DOHH2 (cell line): ENCODE results near the gene CPED1.

Experiments
- H3F3A ChIP-seq: fragments of 200-600 bp; sonication (generic), shearing (Covaris generic); 2 replicates; pipeline ENCODE4 v1.6.0; 2016; ENCODE audit warnings: antibody characterized with exemption, mild to moderate bottlenecking; ENCODE audit not compliant: control insufficient read depth, insufficient read depth
- H3K27ac ChIP-seq: fragments of 200-600 bp; sonication (generic); 2 replicates; pipeline ENCODE4 v1.5.1; 2014; ENCODE audit warnings: low read depth, mild to moderate bottlenecking, low read length, moderate library complexity
- H3K27me3 ChIP-seq: fragments of 200-600 bp; sonication (generic); 2 replicates; pipeline ENCODE4 v1.6.1; 2014; ENCODE audit warnings: mild to moderate bottlenecking, low read length, mixed read lengths; ENCODE audit not compliant: control insufficient read depth
- H3K36me3 ChIP-seq: fragments of 200-600 bp; sonication (generic); 2 replicates; pipeline ENCODE4 v1.6.1; 2014; ENCODE audit warnings: mild to moderate bottlenecking, low read length, moderate library complexity, mixed read lengths; ENCODE audit not compliant: control insufficient read depth
- H3K4me1 ChIP-seq: fragments of 200-600 bp; sonication (generic); 2 replicates; pipeline ENCODE4 v1.6.1; 2014; ENCODE audit warnings: mild to moderate bottlenecking, low read length, mixed read lengths; ENCODE audit not compliant: control insufficient read depth
- H3K4me2 ChIP-seq: fragments of 200-600 bp; sonication (generic); 2 replicates; pipeline ENCODE4 v1.6.0; 2014; ENCODE audit warnings: mild to moderate bottlenecking, low read length, moderate library complexity
- H3K4me3 ChIP-seq: fragments of 200-600 bp; sonication (generic); 2 replicates; pipeline ENCODE4 v1.5.1; 2014; ENCODE audit warnings: mild to moderate bottlenecking, low read length, mixed read lengths
- H3K79me2 ChIP-seq: fragments of 200-600 bp; sonication (generic); 2 replicates; pipeline ENCODE4 v1.6.1; 2014; ENCODE audit warnings: mild to moderate bottlenecking, low read length, mixed read lengths; ENCODE audit not compliant: control insufficient read depth
- H3K9me2 ChIP-seq: fragments of 200-600 bp; sonication (generic); replicated peaks from 2 replicates; pipeline ENCODE4 v1.6.1; 2014; ENCODE audit warnings: mild to moderate bottlenecking, low read length, mixed read lengths; ENCODE audit not compliant: control insufficient read depth
- H3K9me3 ChIP-seq: fragments of 200-600 bp; sonication (generic); 2 replicates; pipeline ENCODE4 v1.6.1; 2014; ENCODE audit warnings: antibody characterized with exemption, low read length, mixed read lengths; ENCODE audit not compliant: control insufficient read depth, insufficient read depth
- H4K20me1 ChIP-seq: fragments of 200-600 bp; sonication (generic); 2 replicates; pipeline ENCODE4 v1.6.0; 2014; ENCODE audit warnings: low read depth, mild to moderate bottlenecking, antibody characterized with exemption, low read length, moderate library complexity; ENCODE audit not compliant: control insufficient read depth, insufficient read depth
- CTCF ChIP-seq: fragments of 200-600 bp; sonication (generic); IDR thresholded peaks from one replicate; pipeline ENCODE4 v1.5.1; 2014; ENCODE audit warnings: antibody characterized with exemption, mild to moderate bottlenecking, low read depth, low read length; ENCODE audit not compliant: poor library complexity, severe bottlenecking
- EZH2phosphoT487 ChIP-seq: fragments of 200-600 bp; sonication (generic); IDR thresholded peaks from 2 replicates; pipeline ENCODE4 v1.6.1; 2017; ENCODE audit warnings: borderline replicate concordance, mild to moderate bottlenecking, antibody characterized with exemption, low read length, moderate library complexity, mixed read lengths

Gene CPED1

GRCh38 chr7:120987280-120987679 lies 1.2 kb upstream of the CPED1 start:
- Histone ChIP-seq H3K4me3 (no peak overlapping the region), H3K27ac (no peak overlapping the region), H4K20me1 (no peaks in the 10 kb centered on the region), H3K9me3 (no peaks in the 10 kb centered on the region), H3K79me2 (no peaks in the 10 kb centered on the region), H3K4me1 (peaks cover 27% of the 10 kb centered on the region), H3F3A (no peaks in the 10 kb centered on the region), H3K36me3 (no peaks in the 10 kb centered on the region), H3K9me2 (no peaks in the 10 kb centered on the region), H3K27me3 (peaks cover 45% of the 10 kb centered on the region), H3K4me2 (peak overlapping the region; percentile 83; the same call in 1 of the 2 replicates)
- TF ChIP-seq EZH2phosphoT487 (no peak), CTCF (no peak)

- peak; percentile 99 for TF ChIP-seq CTCF
- peak; percentile 27; the same call in 1 of the 2 replicates for TF ChIP-seq EZH2phosphoT487
- Histone ChIP-seq H3K27ac (no peak overlapping the region), H3K79me2 (no peaks in the 10 kb centered on the region), H3K4me2 (peak overlapping the region; percentile 83), H3K4me3 (peak overlapping the region; percentile 66), H3K36me3 (no peaks in the 10 kb centered on the region), H3F3A (no peaks in the 10 kb centered on the region), H3K4me1 (peaks cover 27% of the 10 kb centered on the region), H4K20me1 (no peaks in the 10 kb centered on the region), H3K27me3 (peaks cover 45% of the 10 kb centered on the region), H3K9me3 (no peaks in the 10 kb centered on the region), H3K9me2 (no peaks in the 10 kb centered on the region)
Measured at GRCh38 chr7:120987683-120988590, 574 bp upstream of the CPED1 start.

DNA sequence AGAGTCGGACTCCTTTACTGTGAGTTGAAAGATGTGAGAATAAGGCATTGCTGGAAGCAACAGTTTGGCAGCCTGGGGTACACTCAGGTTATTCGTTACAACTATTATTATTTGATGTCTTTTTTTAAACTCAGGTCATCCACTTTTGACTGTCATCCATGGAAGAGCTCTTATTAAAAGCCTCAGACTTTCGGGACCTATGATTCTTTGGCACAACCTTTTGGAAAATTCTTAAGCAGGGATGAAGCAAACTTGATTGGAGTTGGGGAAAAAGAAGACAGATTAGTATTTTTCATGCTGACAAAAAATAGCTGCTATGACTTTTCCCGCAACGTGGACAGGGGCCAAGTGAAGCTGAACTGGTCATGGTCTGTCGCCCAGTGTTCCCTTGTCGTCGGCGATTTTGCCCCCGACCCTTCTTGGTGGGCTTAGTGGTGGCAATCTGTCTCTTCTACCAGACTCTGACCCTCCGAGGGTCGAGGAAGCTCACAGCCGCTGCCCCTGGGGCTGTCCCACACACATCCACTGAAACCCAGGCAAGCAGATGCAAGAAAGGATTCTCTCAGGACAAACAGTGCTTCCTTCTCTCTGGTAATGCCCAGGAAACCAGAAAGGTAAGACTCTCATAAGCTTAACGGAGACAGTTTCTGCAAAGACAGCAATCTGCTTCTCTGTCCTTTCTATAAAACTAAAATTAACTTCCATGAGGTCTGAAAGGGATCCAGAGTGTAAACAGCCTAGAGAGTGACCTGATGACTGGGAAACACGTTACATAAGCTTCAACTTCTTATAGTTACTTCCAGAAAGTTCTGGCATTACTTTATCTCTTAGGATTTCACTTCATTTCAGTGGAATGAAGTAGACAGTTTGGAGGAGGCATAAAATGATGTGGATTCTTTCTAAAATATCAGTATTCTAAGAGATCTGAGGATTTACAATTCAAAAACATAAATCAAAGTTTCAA lies 1.0 kb downstream of the CPED1 start:
- no peaks in the 10 kb centered on the region for H3F3A ChIP-seq
- no peaks in the 10 kb centered on the region for H3K79me2 ChIP-seq
- H3K9me2 ChIP-seq = no peaks in the 10 kb centered on the region
- no peaks in the 10 kb centered on the region for H3K9me3 ChIP-seq
- H3K27ac ChIP-seq = no peak overlapping the region
- peak overlapping the region; percentile 83 for H3K4me2 ChIP-seq
- no peaks in the 10 kb centered on the region for H3K36me3 ChIP-seq
- H3K27me3 ChIP-seq = peaks cover 45% of the 10 kb centered on the region
- TF ChIP-seq EZH2phosphoT487 (no peak), CTCF (no peak)
- H3K4me3 ChIP-seq = peak overlapping the region; percentile 66
- H3K4me1 ChIP-seq = peaks cover 27% of the 10 kb centered on the region
- no peaks in the 10 kb centered on the region for H4K20me1 ChIP-seq
